HG02943 (cell line): Measurements from ENCODE around the gene PRMT9.
A peak's percentile ranks its signal among the peaks of the same experiment; 100 is the strongest.

Source experiments
- ATAC-seq: cut with Tn5 transposase; IDR thresholded peaks from one replicate; pipeline ENCODE4 v1.9.1; 2021; ENCODE audit warnings: mild to moderate bottlenecking, low read depth, moderate library complexity; ENCODE audit not compliant: unreplicated experiment

The PRMT9 gene

GRCh38 chr4:147625733-147626132 is 58.2 kb downstream of the PRMT9 start:
- ATAC-seq: no peak

DNA sequence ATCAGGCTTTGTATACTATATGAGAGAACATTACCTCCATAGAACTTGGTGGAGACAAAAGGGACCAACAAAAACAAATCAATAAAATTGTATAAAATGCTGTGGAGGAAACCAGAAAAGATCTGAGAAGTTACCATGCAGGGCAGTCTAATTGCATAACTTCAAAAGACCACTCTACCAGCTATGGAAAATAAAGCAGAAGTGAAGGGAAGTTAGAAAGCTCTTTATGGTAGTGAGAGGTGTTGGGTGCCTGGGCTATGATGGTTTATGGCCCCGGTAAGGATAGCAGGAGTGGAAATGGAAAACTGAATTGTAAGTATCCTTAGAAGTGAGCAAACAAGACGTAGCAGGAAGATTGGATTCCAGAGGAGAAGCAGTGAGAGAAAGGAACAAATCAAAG is 63.6 kb downstream of the PRMT9 start:
- ATAC-seq: no peak

- ATAC-seq: peak; percentile 18
Observed at GRCh38 chr4:147617841-147618691, 65.9 kb downstream of the PRMT9 start.

DNA sequence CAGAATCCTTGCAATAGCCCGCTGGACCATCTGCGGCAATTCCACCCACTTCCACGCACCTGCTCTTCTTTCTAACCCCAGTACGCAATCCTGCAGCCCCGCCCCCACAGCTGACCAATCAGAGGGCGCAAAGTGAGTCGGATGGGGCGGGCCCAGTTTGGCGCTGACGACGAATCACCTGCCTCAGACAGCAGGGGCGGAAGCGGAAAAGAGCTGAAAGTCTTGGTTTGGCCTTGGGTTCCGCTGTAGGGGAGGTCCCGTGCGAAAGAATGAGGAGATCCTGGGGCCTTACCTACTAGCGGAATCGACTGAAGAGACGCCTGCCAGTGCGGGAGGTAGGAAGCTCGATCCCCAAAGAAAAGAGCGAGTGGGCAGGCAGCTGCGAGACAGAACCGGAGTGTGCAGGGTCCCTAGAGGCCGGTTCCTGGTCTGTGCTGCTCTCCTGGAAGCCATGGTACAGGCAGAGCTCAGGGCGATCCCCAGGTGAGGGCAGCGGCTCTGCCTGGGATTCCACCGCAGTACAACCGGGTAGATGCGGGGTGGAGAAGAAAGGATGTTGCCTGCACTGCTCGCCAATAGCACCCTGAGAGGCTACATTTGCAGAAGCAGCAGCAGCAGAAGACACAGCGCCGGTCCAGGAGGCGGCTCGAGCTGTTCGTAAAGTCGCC is 66.7 kb downstream of the PRMT9 start, which contains the start of gene TMEM184C:
Gene TMEM184C, plus strand, starts transcription at position 225 of the 668 bp plus-strand sequence. CDS start 560 bp downstream, outside the sequence.
- peak; percentile 100 for ATAC-seq

DNA sequence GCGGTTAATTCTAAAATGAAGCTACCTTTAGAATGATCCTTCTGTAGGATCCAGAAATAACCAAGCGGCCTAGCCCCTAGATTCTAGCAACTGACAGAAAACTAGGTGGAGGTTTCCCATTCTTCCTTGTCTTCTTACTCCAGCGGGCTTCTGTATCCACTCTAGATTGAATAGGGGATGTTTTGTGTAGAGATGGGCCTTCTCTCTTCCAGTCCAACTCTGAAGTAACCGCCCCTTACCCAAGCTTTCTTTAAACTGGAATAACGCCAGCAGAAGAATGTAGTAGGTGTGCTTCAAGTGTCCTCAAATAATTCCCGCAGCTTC is 67.2 kb downstream of the PRMT9 start:
- peak; percentile 16 for ATAC-seq

DNA sequence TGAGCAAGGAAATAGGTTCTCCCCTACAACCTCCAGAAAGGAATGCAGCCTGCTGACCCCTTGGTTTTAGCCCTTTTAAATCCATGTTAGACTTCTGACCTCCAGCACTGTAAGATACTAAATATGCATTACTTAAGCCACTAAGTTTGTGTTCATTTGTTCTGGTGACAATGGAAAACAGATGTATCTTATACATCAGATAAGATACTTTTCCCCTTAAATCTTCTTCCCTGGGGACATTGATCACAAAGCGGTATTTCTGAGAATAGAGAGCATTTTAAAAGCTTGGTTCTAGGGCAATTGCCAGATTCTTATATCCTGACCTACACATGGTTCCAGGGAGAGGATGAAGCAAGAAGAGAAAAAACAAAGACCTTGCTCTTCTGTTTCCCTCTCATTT is 73.3 kb downstream of the PRMT9 start:
- ATAC-seq: no peak

GRCh38 chr4:147607471-147607870 is 76.5 kb downstream of the PRMT9 start:
- ATAC-seq: no peak

GRCh38 chr4:147605499-147605898 is 78.5 kb downstream of the PRMT9 start:
- no peak for ATAC-seq

DNA sequence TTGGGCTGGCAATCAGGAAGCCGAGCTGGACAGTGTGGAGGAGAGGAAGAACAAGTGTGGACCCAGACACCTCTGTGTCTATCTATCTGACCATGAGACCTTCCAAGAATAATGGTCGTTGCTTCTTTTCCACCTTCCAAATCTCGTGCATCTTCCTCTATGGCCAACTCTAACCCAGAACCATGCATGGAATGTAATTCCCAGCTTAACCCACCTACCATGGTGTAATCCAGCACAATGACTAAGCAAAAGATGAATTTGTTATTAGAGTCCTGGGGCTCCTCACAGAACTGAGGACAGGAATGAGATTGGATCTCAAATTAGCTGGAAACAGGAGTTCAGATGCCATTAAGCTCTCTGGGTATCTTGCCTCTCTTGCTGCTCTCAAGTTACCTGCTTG is 84.2 kb downstream of the PRMT9 start:
- ATAC-seq: no peak

DNA sequence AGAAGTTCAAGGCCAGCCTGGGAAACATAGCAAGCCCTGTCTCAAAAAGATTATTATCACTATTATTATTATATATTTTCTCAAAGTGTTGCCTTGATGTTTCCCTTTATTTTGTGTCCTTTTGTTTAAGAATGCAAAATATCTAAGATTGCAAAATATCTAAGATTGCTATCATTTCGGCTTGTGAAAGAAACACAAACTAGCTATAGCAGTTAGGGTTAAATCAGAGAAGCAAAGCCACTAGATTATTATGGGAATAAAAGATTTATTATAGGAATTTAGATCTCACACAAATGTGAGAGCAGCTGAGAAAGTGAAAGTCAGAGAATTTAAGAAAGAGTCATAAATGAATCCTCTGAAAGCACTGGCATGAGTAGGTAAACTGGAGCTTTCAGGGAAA is 84.8 kb downstream of the PRMT9 start:
- ATAC-seq: no peak

- ATAC-seq: no peak
Observed at GRCh38 chr4:147597561-147597960, 86.4 kb downstream of the PRMT9 start.

- no peak for ATAC-seq
Observed at GRCh38 chr4:147596981-147597380, 87.0 kb downstream of the PRMT9 start.

GRCh38 chr4:147596377-147596776 is 87.6 kb downstream of the PRMT9 start:
- no peak for ATAC-seq

DNA sequence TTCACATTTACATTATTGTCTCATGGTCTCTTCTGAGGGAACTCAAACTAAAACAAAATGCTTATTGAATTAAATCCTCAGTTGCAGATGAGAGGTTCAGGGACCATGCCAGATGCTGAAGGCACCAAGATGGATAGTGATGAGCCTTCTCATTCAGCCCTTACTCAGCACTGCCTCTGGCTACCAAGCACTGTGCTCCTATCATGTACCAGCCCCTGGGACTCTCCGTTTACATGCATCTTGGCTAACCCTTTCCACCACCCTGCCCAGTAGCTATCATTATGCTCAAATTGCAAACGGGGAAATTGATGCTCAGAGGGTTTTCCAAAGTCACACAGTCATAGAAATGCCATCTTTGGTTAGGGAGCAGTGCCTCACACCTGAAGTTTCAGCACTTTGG is 89.4 kb downstream of the PRMT9 start:
- no peak for ATAC-seq

DNA sequence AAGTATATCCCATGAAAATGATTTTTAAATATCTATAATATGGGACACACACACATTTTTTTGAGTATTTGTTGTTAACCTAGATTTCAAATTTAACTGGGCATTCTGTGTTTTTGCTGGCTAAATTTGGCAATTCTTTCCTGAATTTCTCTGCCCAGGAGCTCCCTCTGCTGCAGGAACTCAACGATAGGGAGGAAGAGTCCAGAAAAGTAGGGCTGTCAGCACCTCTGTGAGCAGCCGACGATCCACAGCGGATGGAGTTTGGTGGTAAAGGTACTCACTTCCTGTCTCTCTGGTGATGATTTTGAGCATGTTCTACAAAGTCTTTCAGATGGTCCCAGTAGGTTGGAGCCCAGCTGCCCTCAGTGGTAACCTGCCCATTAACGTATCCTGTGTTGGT is 89.9 kb downstream of the PRMT9 start:
- ATAC-seq: no peak

GRCh38 chr4:147591106-147591505 is 92.9 kb downstream of the PRMT9 start:
- ATAC-seq: no peak

DNA sequence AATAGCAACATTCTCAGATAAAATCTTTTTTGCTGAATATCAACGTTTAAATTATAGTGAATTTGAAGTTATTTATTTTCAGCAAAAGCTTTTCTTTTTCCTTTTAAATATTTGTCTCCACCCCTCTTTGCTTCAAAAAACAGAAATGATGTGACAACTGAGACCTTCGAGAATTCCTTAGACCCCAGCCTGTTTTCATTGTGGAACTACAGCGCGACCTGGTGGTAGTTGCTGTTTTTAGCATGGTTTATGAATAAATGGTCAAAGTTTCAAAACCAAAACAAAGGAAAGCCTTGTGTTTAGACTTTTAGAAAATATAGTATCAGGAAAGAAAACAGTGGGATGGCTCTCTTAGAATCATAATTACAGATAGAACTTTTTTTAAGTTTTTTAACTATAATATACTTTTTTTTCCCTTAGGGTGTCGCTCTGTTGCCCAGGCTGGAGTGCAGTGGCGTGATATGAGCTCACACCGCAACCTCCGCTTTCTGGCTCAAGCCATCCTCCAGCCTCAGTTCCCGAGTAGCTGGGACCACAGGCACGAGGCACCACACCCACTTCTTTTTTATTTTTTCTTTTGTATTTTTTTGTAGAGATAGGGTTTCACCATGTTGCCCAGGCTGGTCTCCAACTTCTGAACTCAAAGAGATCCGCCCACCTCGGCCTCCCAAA is 93.6 kb downstream of the PRMT9 start:
- no peak for ATAC-seq

DNA sequence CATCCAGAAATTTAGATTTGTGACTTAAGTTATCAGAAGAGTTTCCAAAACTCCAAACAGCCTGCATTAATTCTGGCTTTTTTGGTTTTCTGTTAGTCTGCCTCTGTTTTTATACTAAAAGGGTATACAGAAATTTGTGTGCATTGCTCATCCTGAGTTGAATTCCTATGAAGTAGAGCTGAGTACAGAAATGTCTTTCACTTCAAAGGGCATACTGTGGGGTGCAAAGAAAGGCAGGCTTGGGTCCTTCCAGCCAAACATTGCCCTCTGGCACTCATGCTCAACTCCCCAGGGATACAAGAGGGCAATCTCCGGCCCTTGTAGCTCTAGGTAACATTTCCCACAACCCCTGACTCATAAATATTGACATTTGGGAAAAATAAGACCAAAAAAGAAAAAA is 94.4 kb downstream of the PRMT9 start:
- ATAC-seq: no peak
